H9 (cell line): ENCODE data around the gene PRKCD. TPM values are rescaled to one million over a fixed set of nuclear protein-coding genes. Genes with fewer than 3 reads are reported as not detected.
A peak's percentile ranks its signal among the peaks of the same experiment; 100 is the strongest.

Experiments
- DNase-seq: peaks from one replicate; pipeline ENCODE4 v3.0.0-alpha.2; 2017
- H2AFZ ChIP-seq: one replicate; pipeline ENCODE4 v1.6.1; 2013; ENCODE audit warnings: mild to moderate bottlenecking, low read length, control low read depth, moderate library complexity
- H2AK5ac ChIP-seq: 2 replicates; pipeline ENCODE4 v1.6.1; 2013; ENCODE audit warnings: low read length, control low read depth, mixed read lengths; ENCODE audit not compliant: insufficient read length
- H2BK120ac ChIP-seq: one replicate; pipeline ENCODE4 v1.6.1; 2013; ENCODE audit warnings: low read depth, mild to moderate bottlenecking, low read length, control low read depth, inconsistent platforms; ENCODE audit not compliant: poor library complexity, severe bottlenecking
- H2BK12ac ChIP-seq: 2 replicates; pipeline ENCODE4 v1.6.1; 2013; ENCODE audit warnings: low read length, control low read depth, mixed read lengths, low read depth; ENCODE audit not compliant: insufficient read length
- H2BK15ac ChIP-seq: 2 replicates; pipeline ENCODE4 v1.6.1; 2013; ENCODE audit warnings: low read depth, low read length, control low read depth
- H2BK20ac ChIP-seq: one replicate; pipeline ENCODE4 v1.6.1; 2013; ENCODE audit warnings: low read depth, mild to moderate bottlenecking, low read length, control low read depth, inconsistent platforms; ENCODE audit not compliant: poor library complexity, severe bottlenecking
- H2BK5ac ChIP-seq: 2 replicates; pipeline ENCODE4 v1.6.1; 2013; ENCODE audit warnings: low read length, control low read depth, mixed read lengths; ENCODE audit not compliant: insufficient read length
- H3K14ac ChIP-seq: 2 replicates; pipeline ENCODE4 v1.6.1; 2013; ENCODE audit warnings: low read length, control low read depth; ENCODE audit not compliant: insufficient read depth
- H3K18ac ChIP-seq: 2 replicates; pipeline ENCODE4 v1.6.1; 2013; ENCODE audit warnings: low read depth, mild to moderate bottlenecking, mixed read lengths, low read length, control low read depth; ENCODE audit not compliant: insufficient read length
- H3K23ac ChIP-seq: 2 replicates; pipeline ENCODE4 v1.6.1; 2013; ENCODE audit warnings: low read length, control low read depth, mixed read lengths, low read depth; ENCODE audit not compliant: insufficient read length
- H3K23me2 ChIP-seq: 2 replicates; pipeline ENCODE4 v1.6.1; 2013; ENCODE audit warnings: low read depth, mild to moderate bottlenecking, mixed read lengths, low read length, control low read depth; ENCODE audit not compliant: insufficient read length, poor library complexity, severe bottlenecking
- H3K27ac ChIP-seq: 2 replicates; pipeline ENCODE4 v1.5.1; 2013; ENCODE audit warnings: low read length, control low read depth, mixed read lengths, low read depth; ENCODE audit not compliant: insufficient read length
- H3K27me3 ChIP-seq: 2 replicates; pipeline ENCODE4 v1.6.1; 2013; ENCODE audit warnings: low read length, control low read depth, inconsistent platforms; ENCODE audit not compliant: insufficient read depth
- H3K4ac ChIP-seq: 2 replicates; pipeline ENCODE4 v1.6.1; 2013; ENCODE audit warnings: low read depth, mild to moderate bottlenecking, control low read depth, inconsistent platforms, low read length, moderate library complexity
- H3K4me1 ChIP-seq: 2 replicates; pipeline ENCODE4 v1.6.1; 2013; ENCODE audit warnings: low read length, control low read depth, inconsistent platforms; ENCODE audit not compliant: insufficient read depth
- H3K4me2 ChIP-seq: 2 replicates; pipeline ENCODE4 v1.6.1; 2013; ENCODE audit warnings: low read length, control low read depth, mixed read lengths; ENCODE audit not compliant: insufficient read length, insufficient read depth
- H3K56ac ChIP-seq: 2 replicates; pipeline ENCODE4 v1.6.1; 2013; ENCODE audit warnings: low read depth, mild to moderate bottlenecking, mixed read lengths, low read length, control low read depth; ENCODE audit not compliant: insufficient read length
- H3K79me1 ChIP-seq: 2 replicates; pipeline ENCODE4 v1.6.1; 2013; ENCODE audit warnings: low read depth, mild to moderate bottlenecking, moderate library complexity, low read length, control low read depth, inconsistent platforms; ENCODE audit not compliant: insufficient read depth, poor library complexity, severe bottlenecking
- H3K79me2 ChIP-seq: 2 replicates; pipeline ENCODE4 v1.6.1; 2013; ENCODE audit warnings: low read length, control low read depth, inconsistent platforms; ENCODE audit not compliant: insufficient read depth
- H3K9ac ChIP-seq: 2 replicates; pipeline ENCODE4 v1.6.1; 2013; ENCODE audit warnings: low read length, control low read depth, mixed read lengths; ENCODE audit not compliant: insufficient read length; ENCODE audit errors: extremely low read depth
- H3K9me3 ChIP-seq: one replicate; pipeline ENCODE4 v1.6.1; 2013; ENCODE audit warnings: low read depth, low read length, inconsistent platforms; ENCODE audit not compliant: control insufficient read depth
- H3T11ph ChIP-seq: one replicate; pipeline ENCODE4 v1.6.1; 2013; ENCODE audit warnings: mild to moderate bottlenecking, low read length, control low read depth, inconsistent platforms
- H4K20me1 ChIP-seq: one replicate; pipeline ENCODE4 v1.6.1; 2013; ENCODE audit not compliant: control insufficient read depth, insufficient read length, insufficient read depth
- H4K5ac ChIP-seq: 2 replicates; pipeline ENCODE4 v1.6.1; 2013; ENCODE audit warnings: low read depth, mild to moderate bottlenecking, mixed read lengths, low read length, control low read depth; ENCODE audit not compliant: insufficient read length
- H4K8ac ChIP-seq: replicated peaks from 2 replicates; pipeline ENCODE4 v1.6.1; 2013; ENCODE audit warnings: low read length, control low read depth, mixed read lengths, low read depth; ENCODE audit not compliant: insufficient read length
- H4K91ac ChIP-seq: 2 replicates; pipeline ENCODE4 v1.6.1; 2013; ENCODE audit warnings: low read depth, mild to moderate bottlenecking, moderate library complexity, mixed read lengths, low read length, control low read depth; ENCODE audit not compliant: insufficient read length
- H3K27ac Mint-ChIP-seq, 3 experiments: 2 replicates in 2 of 3; 3 replicates in 1 of 3; pipeline ENCODE4 v1.8.0; 2020 to 2021; ENCODE audit warnings: mixed read lengths in 3 of 3, mild to moderate bottlenecking in 1 of 3, moderate library complexity in 1 of 3
- H3K27me3 Mint-ChIP-seq: 2 replicates; pipeline ENCODE4 v1.8.0; 2021; ENCODE audit warnings: low read depth, mild to moderate bottlenecking, moderate library complexity, mixed read lengths
- H3K36me3 Mint-ChIP-seq, 3 experiments: 2 replicates in 2 of 3; 3 replicates in 1 of 3; pipeline ENCODE4 v1.8.0; 2020 to 2021; ENCODE audit warnings: low read depth in 3 of 3, mixed read lengths in 3 of 3; ENCODE audit not compliant: insufficient read depth in 1 of 3
- H3K4me1 Mint-ChIP-seq, 2 experiments: 2 replicates each; pipeline ENCODE4 v1.8.0; 2020; ENCODE audit warnings: mixed read lengths in 2 of 2
- H3K4me3 Mint-ChIP-seq, 2 experiments: 2 replicates in 1 of 2; 3 replicates in 1 of 2; pipeline ENCODE4 v1.8.0; 2020 to 2021; ENCODE audit warnings: mild to moderate bottlenecking in 2 of 2, mixed read lengths in 2 of 2, moderate library complexity in 1 of 2
- H3K9me3 Mint-ChIP-seq, 2 experiments: 2 replicates in 1 of 2; 3 replicates in 1 of 2; pipeline ENCODE4 v1.8.0; 2020; ENCODE audit warnings: mild to moderate bottlenecking in 2 of 2, mixed read lengths in 2 of 2, moderate library complexity in 1 of 2
- WGBS: extraction: QIAGEN DNeasy Blood & Tissue Kit; methylation state at CpG from one replicate; pipeline ENCODE4 v1.1.7; 2013; ENCODE audit warnings: missing lambda C conversion rate, low lambda C conversion rate, mixed read lengths; ENCODE audit not compliant: insufficient read length; ENCODE audit errors: extremely low coverage; 5-methylcytosine and 5-hydroxymethylcytosine counted together
- total RNA-seq: library from RNA; stranded (reverse); gene quantifications from 2 replicates; pipeline ENCODE4 v1.2.1, GENCODE V29; 2021
- TF ChIP-seq, protein P1 (sequence below): fragments of 200-600 bp; sonication (generic); conservative IDR thresholded peaks from 3 replicates; pipeline ENCODE4 v1.8.0; 2021; ENCODE audit warnings: antibody characterized with exemption, mild to moderate bottlenecking

Gene PRKCD
- total RNA-seq, 1 experiment from 2014 or later = 23.7 TPM

DNA sequence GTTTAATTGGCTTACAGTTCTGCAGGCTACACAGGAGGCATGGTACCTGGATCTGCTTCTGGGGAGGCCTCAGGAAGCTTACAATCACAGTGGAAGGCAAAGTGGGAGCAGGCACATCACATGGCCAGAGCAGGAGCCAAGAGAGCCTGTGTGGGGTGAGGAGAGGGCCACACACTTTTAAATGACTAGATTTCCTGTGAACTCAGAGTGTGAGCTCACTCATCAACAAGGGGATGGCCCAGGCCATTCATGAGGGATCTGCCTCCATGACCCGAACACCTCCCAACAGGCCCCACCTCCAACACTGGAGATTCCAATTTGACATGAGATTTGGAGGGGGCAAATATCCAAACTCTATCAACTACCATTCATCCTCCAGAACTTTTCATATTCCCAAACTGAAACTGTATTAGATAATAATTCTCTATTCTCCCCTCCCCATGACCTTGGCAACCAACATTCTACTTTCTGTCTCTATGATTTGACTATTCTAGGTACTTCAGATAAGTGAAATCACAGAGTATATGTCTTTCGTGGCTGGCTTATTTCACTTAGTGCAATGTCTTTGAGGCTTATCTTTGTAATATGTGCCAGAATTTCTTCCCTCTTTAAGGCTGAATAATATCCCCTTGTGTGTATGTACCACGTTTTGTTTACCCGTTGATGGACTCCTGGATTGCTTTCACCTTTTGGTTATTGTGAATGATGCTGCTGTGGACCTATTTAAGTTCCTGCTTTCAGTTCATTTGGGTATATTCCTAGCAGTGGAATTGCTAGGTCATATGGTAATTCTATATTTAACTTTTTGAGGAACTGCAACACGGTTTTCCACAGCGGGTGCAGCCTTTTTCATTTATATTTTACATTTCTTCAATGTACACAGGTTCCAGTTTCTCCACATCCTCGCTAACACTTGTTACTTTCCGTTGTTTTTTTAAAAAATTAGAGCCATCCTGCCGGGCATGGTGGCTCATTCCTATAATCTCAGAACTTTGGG lies 51.0 kb downstream of the PRKCD start:
- peaks cover 4% of the 10 kb centered on the region for H3K27me3 Mint-ChIP-seq
- no peak overlapping the region for H3K23ac ChIP-seq
- no peak overlapping the region for H3K4ac ChIP-seq

More for the DNA sequence above, 51.0 kb downstream of the PRKCD start:
- Mint-ChIP-seq H3K36me3 (peaks cover 0 to 2% (median 0%) of the 10 kb centered on the region in 3 experiments; a peak in 1 of 7 replicates), H3K9me3 (peaks cover 9 to 10% of the 10 kb centered on the region in 2 experiments), H3K4me3 (no peak overlapping the region), H3K4me1 (peaks cover 0 to 4% of the 10 kb centered on the region in 2 experiments; a peak in 2 of 4 replicates), H3K27ac (0 out of 7 replicates have a peak overlapping the region, but pooled peaks of 1 of the 3 experiments have one; percentile 55)
- Histone ChIP-seq H3K79me2 (no peaks in the 10 kb centered on the region), H4K8ac (no peak overlapping the region), H2BK5ac (no peak overlapping the region), H4K91ac (no peak overlapping the region), H3T11ph (no peak overlapping the region), H3K79me1 (no peaks in the 10 kb centered on the region), H4K5ac (no peak overlapping the region), H4K20me1 (no peaks in the 10 kb centered on the region), H2AFZ (no peak overlapping the region), H2BK20ac (no peak overlapping the region), H3K56ac (no peak overlapping the region), H2BK12ac (no peak overlapping the region), H2AK5ac (no peak overlapping the region), H2BK120ac (no peak overlapping the region), H3K18ac (no peak overlapping the region), H3K14ac (no peak overlapping the region), H3K27ac (no peak overlapping the region), H3K27me3 (no peaks in the 10 kb centered on the region), H3K4me1 (no peaks in the 10 kb centered on the region), H3K9ac (no peak overlapping the region), H3K23me2 (no peaks in the 10 kb centered on the region), H2BK15ac (no peak overlapping the region), H3K4me2 (no peak overlapping the region), H3K9me3 (no peaks in the 10 kb centered on the region)
- DNase-seq = no peak
- WGBS = no CpG with 5 or more reads among the region's 9 CpGs
- TF ChIP-seq, protein P1, sequence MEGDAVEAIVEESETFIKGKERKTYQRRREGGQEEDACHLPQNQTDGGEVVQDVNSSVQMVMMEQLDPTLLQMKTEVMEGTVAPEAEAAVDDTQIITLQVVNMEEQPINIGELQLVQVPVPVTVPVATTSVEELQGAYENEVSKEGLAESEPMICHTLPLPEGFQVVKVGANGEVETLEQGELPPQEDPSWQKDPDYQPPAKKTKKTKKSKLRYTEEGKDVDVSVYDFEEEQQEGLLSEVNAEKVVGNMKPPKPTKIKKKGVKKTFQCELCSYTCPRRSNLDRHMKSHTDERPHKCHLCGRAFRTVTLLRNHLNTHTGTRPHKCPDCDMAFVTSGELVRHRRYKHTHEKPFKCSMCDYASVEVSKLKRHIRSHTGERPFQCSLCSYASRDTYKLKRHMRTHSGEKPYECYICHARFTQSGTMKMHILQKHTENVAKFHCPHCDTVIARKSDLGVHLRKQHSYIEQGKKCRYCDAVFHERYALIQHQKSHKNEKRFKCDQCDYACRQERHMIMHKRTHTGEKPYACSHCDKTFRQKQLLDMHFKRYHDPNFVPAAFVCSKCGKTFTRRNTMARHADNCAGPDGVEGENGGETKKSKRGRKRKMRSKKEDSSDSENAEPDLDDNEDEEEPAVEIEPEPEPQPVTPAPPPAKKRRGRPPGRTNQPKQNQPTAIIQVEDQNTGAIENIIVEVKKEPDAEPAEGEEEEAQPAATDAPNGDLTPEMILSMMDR = no peak
